Right lobe of liver (tissue), 6 donors: ENCODE results near the gene NPAS1. TPM values are rescaled to one million over a fixed set of nuclear protein-coding genes. Genes with fewer than 3 reads are reported as not detected.

Experiments
- ATAC-seq, 4 donors: fragments of 200-7000 bp; cut with Tn5 transposase; one replicate each; pipeline ENCODE4 v1.9.1; 2020; ENCODE audit warnings: mild to moderate bottlenecking in 4 of 4, moderate library complexity in 4 of 4
- DNase-seq, 3 donors: peaks; one replicate each; pipeline ENCODE4 v3.0.0-alpha.2; 2020
- H3K27ac ChIP-seq, 3 donors: fragments of 200-600 bp; one replicate each; pipeline ENCODE4 v1.8.0; 2022
- H3K27me3 ChIP-seq, 2 donors: fragments of 200-600 bp; one replicate each; pipeline ENCODE4 v1.8.0; 2022
- H3K36me3 ChIP-seq, 4 donors: fragments of 200-600 bp; sonication (generic) in 1 of 4; one replicate each; pipeline versions ENCODE4 v1.5.1 to v1.8.0; 2017 to 2022; ENCODE audit warnings: control low read depth in 1 of 4
- H3K4me1 ChIP-seq, 4 donors: fragments of 200-600 bp; sonication (generic) in 1 of 4; one replicate each; pipeline versions ENCODE4 v1.5.1 to v1.8.0; 2017 to 2022; ENCODE audit warnings: control low read depth in 1 of 4
- H3K4me3 ChIP-seq, 3 donors: fragments of 200-600 bp; one replicate each; pipeline ENCODE4 v1.8.0; 2022
- H3K9me3 ChIP-seq, 4 donors: fragments of 200-600 bp; sonication (generic) in 1 of 4; one replicate each; pipeline versions ENCODE4 v1.5.1 to v1.8.0; 2017 to 2022; ENCODE audit warnings: control low read depth in 1 of 4
- CTCF ChIP-seq, 4 donors: fragments of 200-600 bp in 3 of 4; fragments of 450-650 bp in 1 of 4; IDR thresholded peaks; one replicate each; pipeline versions ENCODE4 v1.5.1 to v1.8.0; 2016 to 2022; ENCODE audit warnings: antibody characterized with exemption in 4 of 4, mild to moderate bottlenecking in 2 of 4
- POLR2A ChIP-seq: fragments of 450-650 bp; IDR thresholded peaks from one replicate; pipeline ENCODE4 v1.6.1; 2017; ENCODE audit warnings: antibody characterized with exemption, mild to moderate bottlenecking
- WGBS: methylation state at CpG from one replicate; pipeline ENCODE4 v1.1.6; 2018; ENCODE audit warnings: low coverage, low lambda C conversion rate; ENCODE audit not compliant: insufficient coverage; ENCODE audit errors: missing lambda C conversion rate; 5-methylcytosine and 5-hydroxymethylcytosine counted together
- intact Hi-C, 2 donors: fragments of 100-400 bp; cut with DNase I; formaldehyde crosslinking; loops; one replicate each; pipeline versions ENCODE4 v1.11.2 to v1.14.1; 2022
- total RNA-seq, 6 experiments: library from RNA; depleted of rRNA in 2 of 6; stranded (reverse); fragments of >200 nt in 2 of 6; fragmentation: NEBNext Ultra II Directional in 3 of 6; extraction: Animal tissue kit (Norgen Biotek cat#: 25700) in 3 of 6; gene quantifications; one replicate each; pipeline versions ENCODE4 v1.1.0 to v1.2.4, GENCODE V29; 2016 to 2023
- donor health status: DM: no; HTN: yes; CAD: no.
- donor health status: DM: no; HTN: no; CAD: no.
- donor health status: DM: no; HTN: no; CAD: no.
- donor health status: DM: no; HTN: yes; CAD: no.
- donor health status: DM: no; HTN: yes; CAD: no.

Gene NPAS1
- total RNA-seq, 6 experiments from 2014 or later = 1.3 to 1.7 TPM; not detected in 4

DNA sequence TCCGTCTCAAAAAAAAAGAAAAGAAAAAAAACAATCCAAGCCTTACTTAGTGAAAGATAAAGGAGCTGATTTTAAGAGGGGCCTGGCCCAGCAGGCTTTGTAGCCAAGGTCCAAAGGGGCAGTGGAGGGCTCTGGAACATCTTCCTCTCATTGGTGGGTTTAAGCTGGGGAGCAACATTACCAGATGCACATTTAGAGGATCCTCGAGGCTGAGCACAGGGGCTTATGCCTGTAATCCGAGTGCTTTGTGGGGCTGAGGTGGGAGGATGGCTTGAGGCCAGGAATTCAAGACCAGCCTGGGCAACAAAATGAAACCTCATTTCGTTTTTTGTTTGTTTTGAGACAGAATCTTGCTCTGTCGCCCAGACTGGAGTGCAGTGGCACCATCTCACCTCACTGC is 36.8 kb downstream of the NPAS1 start:
- DNase-seq (no peak), ATAC-seq (no peak)
- Histone ChIP-seq H3K4me1 (peaks cover 0 to 8% (median 0%) of the 10 kb centered on the region in 4 donors), H3K27ac (no peak overlapping the region), H3K4me3 (no peak overlapping the region), H3K9me3 (no peaks in the 10 kb centered on the region), H3K36me3 (no peaks in the 10 kb centered on the region), H3K27me3 (no peaks in the 10 kb centered on the region)
- intact Hi-C loops = no loop called here
- no peak for TF ChIP-seq CTCF (IDR thresholded peaks at IDR 0.05)
- no peak for TF ChIP-seq POLR2A
- 52% methylated on average over 3 of the region's 5 CpGs for WGBS

DNA sequence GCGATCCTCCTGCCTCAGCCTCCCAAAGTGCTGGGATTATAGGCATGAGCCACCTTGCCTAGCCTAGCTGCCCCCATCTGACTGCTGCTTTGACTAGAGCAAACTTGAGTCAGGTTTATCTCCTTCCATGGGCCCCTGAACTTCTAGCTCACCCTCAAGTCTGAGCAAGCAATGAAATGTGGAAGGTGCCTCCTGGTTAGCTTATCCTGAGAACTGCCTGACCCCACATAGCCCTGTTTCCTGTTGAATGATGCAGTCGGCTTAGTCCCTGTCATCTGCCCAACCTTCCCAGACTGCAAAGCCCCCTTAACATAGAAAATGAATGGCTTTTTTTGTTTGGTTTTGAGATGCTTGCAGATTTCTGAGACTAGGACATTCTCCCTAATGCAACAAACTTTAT is 37.7 kb downstream of the NPAS1 start:
- Histone ChIP-seq H3K27me3 (no peaks in the 10 kb centered on the region), H3K27ac (no peak overlapping the region), H3K9me3 (no peaks in the 10 kb centered on the region), H3K4me3 (no peak overlapping the region), H3K4me1 (peaks cover 0 to 8% (median 0%) of the 10 kb centered on the region in 4 donors), H3K36me3 (no peaks in the 10 kb centered on the region)
- no peak for DNase-seq
- intact Hi-C loops = no loop called here
- no CpG with 5 or more reads among the region's 2 CpGs for WGBS
- ATAC-seq = no peak
- TF ChIP-seq CTCF (IDR thresholded peaks at IDR 0.05) = no peak
- no peak for TF ChIP-seq POLR2A

- Histone ChIP-seq H3K36me3 (no peaks in the 10 kb centered on the region), H3K27ac (no peak overlapping the region), H3K9me3 (no peaks in the 10 kb centered on the region), H3K4me1 (peaks cover 0 to 8% (median 0%) of the 10 kb centered on the region in 4 donors), H3K4me3 (no peak overlapping the region), H3K27me3 (no peaks in the 10 kb centered on the region)
- TF ChIP-seq CTCF (IDR thresholded peaks at IDR 0.05) (no peak), POLR2A (no peak)
- 39% methylated on average over 8 of the region's 11 CpGs for WGBS
- intact Hi-C loops = no loop called here
- DNase-seq = no peak
- ATAC-seq = peak in 2 of 4 donors; percentile 31 to 38
Measured at GRCh38 chr19:47058621-47059022, 39.0 kb downstream of the NPAS1 start.

DNA sequence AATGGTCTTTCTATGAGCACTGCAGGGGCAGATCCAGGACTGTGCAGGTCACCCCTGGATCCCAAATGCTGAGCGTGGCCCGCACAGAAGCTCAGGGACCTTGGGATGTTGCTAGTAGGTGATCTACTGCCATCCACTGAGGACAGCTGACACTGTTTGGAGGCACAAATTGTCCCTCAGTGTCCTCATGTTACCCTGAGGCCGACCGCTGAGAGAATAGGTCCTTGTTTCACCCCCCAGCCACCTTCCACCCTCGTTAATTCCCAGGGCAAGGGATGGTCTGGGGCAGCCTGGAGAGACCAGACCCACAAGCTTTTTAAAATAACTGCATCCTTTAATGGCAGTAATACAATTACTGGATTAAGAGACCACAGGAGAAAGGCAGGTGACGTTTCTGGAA is 44.2 kb downstream of the NPAS1 start:
- Histone ChIP-seq H3K36me3 (peaks cover 0 to 28% (median 14%) of the 10 kb centered on the region in 4 donors), H3K27me3 (no peaks in the 10 kb centered on the region), H3K27ac (no peak overlapping the region), H3K9me3 (no peaks in the 10 kb centered on the region), H3K4me1 (peaks cover 0 to 4% (median 0%) of the 10 kb centered on the region in 4 donors), H3K4me3 (no peak overlapping the region)
- ATAC-seq (no peak), DNase-seq (no peak)
- 80% methylated on average over 3 of the region's 6 CpGs for WGBS
- intact Hi-C loops = no loop called here
- no peak for TF ChIP-seq CTCF (IDR thresholded peaks at IDR 0.05)
- no peak for TF ChIP-seq POLR2A

- no peak for DNase-seq
- Histone ChIP-seq H3K9me3 (no peaks in the 10 kb centered on the region), H3K4me1 (no peaks in the 10 kb centered on the region), H3K36me3 (peaks cover 0 to 42% (median 19%) of the 10 kb centered on the region in 4 donors), H3K4me3 (no peak overlapping the region), H3K27me3 (no peaks in the 10 kb centered on the region), H3K27ac (no peak overlapping the region)
- TF ChIP-seq POLR2A (no peak), CTCF (IDR thresholded peaks at IDR 0.05) (no peak)
- 100% methylated on average over 2 of the region's 11 CpGs for whole genome bisulfite sequencing
- peak in 2 of 4 donors; percentile 16 to 20 for ATAC-seq
- intact Hi-C loops = no loop called here
Measured at GRCh38 chr19:47065242-47065641, 45.6 kb downstream of the NPAS1 start.
